Loucy (cell line): Measurements from ENCODE around the gene SLC35A1.

ENCODE experiments used
- EZH2phosphoT487 ChIP-seq: fragments of 200-600 bp; IDR thresholded peaks from 2 replicates; pipeline ENCODE4 v1.6.1; 2018; ENCODE audit warnings: antibody characterized with exemption, mild to moderate bottlenecking, moderate library complexity, borderline replicate concordance
- TF ChIP-seq, protein P1 (sequence below): fragments of 200-600 bp; sonication (generic); conservative IDR thresholded peaks from 2 replicates; pipeline ENCODE4 v1.5.1; 2014; ENCODE audit warnings: mild to moderate bottlenecking, antibody characterized with exemption, low read length

DNA sequence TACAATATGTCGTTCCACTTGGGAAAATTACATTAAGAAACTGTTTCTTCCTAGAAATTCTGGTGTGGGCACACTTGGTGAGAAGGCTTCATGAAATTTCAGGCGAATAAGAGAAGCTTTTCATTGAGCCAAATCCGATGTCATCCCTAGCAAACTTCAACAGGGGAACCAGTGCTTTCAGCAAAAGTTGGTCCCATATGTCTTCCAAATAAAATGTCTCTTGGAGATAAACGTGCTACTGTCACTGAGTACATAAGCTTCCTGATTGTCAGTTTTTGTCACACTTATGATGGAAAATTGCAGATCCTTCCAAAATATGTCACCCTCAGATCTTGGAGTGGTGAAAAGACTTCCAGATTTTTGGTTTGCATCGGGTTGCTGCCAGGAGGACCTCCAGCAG lies 31.1 kb upstream of the SLC35A1 start:
- TF ChIP-seq, protein P1, sequence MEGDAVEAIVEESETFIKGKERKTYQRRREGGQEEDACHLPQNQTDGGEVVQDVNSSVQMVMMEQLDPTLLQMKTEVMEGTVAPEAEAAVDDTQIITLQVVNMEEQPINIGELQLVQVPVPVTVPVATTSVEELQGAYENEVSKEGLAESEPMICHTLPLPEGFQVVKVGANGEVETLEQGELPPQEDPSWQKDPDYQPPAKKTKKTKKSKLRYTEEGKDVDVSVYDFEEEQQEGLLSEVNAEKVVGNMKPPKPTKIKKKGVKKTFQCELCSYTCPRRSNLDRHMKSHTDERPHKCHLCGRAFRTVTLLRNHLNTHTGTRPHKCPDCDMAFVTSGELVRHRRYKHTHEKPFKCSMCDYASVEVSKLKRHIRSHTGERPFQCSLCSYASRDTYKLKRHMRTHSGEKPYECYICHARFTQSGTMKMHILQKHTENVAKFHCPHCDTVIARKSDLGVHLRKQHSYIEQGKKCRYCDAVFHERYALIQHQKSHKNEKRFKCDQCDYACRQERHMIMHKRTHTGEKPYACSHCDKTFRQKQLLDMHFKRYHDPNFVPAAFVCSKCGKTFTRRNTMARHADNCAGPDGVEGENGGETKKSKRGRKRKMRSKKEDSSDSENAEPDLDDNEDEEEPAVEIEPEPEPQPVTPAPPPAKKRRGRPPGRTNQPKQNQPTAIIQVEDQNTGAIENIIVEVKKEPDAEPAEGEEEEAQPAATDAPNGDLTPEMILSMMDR, result no peak
- TF ChIP-seq EZH2phosphoT487, result no peak
